Small intestine (tissue), 7 donors: ENCODE data around the gene ARHGAP35. TPM values are rescaled to one million over a fixed set of nuclear protein-coding genes. Genes with fewer than 3 reads are reported as not detected.

Source experiments
- DNase-seq, 2 donors: peaks; one replicate each; pipeline versions ENCODE4 v3.0.0 to v3.0.0-alpha.2; 2013
- FAIRE-seq: peaks from 2 replicates; lab custom pipeline; 2012; peaks lifted over from hg19 to GRCh38; lab: Jason Lieb, UNC
- H3K27ac ChIP-seq, 3 donors: one replicate each; pipeline ENCODE4 v1.5.1; 2013; ENCODE audit warnings: low read length in 2 of 3, mild to moderate bottlenecking in 2 of 3, control low read depth in 1 of 3, inconsistent platforms in 1 of 3, low read depth in 1 of 3, moderate library complexity in 1 of 3
- H3K27me3 ChIP-seq, 3 donors: one replicate each; pipeline ENCODE4 v1.6.1; 2013; ENCODE audit warnings: low read length in 3 of 3, inconsistent platforms in 1 of 3; ENCODE audit not compliant: control insufficient read depth in 3 of 3, insufficient read depth in 3 of 3
- H3K36me3 ChIP-seq, 3 donors: one replicate each; pipeline ENCODE4 v1.6.1; 2013; ENCODE audit warnings: low read length in 3 of 3, inconsistent platforms in 1 of 3, low read depth in 1 of 3, mild to moderate bottlenecking in 1 of 3, moderate library complexity in 1 of 3; ENCODE audit not compliant: control insufficient read depth in 3 of 3, insufficient read depth in 2 of 3
- H3K4me1 ChIP-seq, 3 donors: one replicate each; pipeline ENCODE4 v1.6.1; 2013; ENCODE audit warnings: low read length in 2 of 3, inconsistent platforms in 1 of 3, low read depth in 1 of 3, mild to moderate bottlenecking in 1 of 3, moderate library complexity in 1 of 3; ENCODE audit not compliant: control insufficient read depth in 3 of 3, insufficient read depth in 2 of 3
- H3K4me3 ChIP-seq, 3 donors: one replicate each; pipeline ENCODE4 v1.5.1; 2013; ENCODE audit warnings: low read length in 3 of 3, control low read depth in 1 of 3, inconsistent platforms in 1 of 3, low read depth in 1 of 3, mild to moderate bottlenecking in 1 of 3, moderate library complexity in 1 of 3
- H3K9me3 ChIP-seq, 2 donors: one replicate each; pipeline ENCODE4 v1.6.1; 2013; ENCODE audit warnings: low read depth in 1 of 2, low read length in 1 of 2; ENCODE audit not compliant: control insufficient read depth in 2 of 2, insufficient read depth in 1 of 2
- WGBS, 3 donors: extraction: QIAGEN DNeasy Blood & Tissue Kit; methylation state at CpG; one replicate each; pipeline ENCODE4 v1.1.7; 2013; 5-methylcytosine and 5-hydroxymethylcytosine counted together
- polyA plus RNA-seq, 4 donors: library from polyadenylated mRNA; stranded (reverse) in 3 of 4; unstranded in 1 of 4; fragments of 200-250 nt in 3 of 4; fragments of 120-200 nt in 1 of 4; gene quantifications; one replicate each; pipeline versions ENCODE4 v1.2.1 to v1.2.3, GENCODE V29; 2013
- donor health status: healthy with polysubstance abuse.
- donor health status: control.
- donor health status: control.
- donor health status: Bipolar disorder and iron deficiency.
- donor health status: healthy.

The ARHGAP35 gene
- polyA plus RNA-seq, 4 donors: 12.7 to 46.5 (median 19.6) TPM

DNA sequence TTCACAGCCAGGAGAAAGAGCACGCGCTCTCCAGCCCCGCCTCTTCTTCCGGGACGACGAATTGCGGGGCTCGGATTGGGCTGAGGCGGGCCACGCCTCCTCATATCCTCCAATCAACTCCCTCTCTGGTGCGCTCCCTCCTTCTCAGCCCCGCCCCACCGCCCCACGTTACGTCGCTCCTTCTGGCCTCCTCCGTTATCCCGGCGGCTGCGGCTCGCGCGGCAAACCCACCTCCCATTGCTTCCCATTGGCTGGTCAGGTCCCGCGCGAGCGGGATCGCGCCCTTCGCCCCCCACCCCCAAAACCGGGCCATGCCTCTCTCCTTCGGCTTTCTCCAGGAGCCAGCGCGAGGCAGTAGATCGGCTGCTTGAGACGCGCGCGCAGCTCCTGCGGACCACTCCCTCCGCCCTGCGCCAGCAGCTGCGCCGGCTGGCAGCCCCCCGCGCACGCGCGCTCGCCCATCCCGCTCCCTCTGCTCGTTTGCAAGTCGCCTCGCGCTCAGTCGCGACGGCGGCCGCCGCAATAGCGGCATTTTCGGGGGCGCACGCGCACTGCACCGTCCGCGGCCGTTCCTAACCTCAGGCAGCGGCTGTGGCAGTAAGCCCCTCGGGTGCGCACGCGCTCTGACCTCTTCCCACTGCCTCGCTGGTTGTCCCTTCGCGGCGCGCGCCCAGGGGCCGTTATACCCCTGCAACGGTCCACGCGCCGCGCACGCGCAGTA lies 512 bp upstream of the ARHGAP35 start:
- Histone ChIP-seq H3K27ac (peak overlapping the region; percentile 89 to 98 (median 95)), H3K27me3 (no peaks in the 10 kb centered on the region), H3K4me1 (peaks cover 3 to 34% (median 25%) of the 10 kb centered on the region in 3 donors), H3K36me3 (peaks cover 0 to 12% (median 0%) of the 10 kb centered on the region in 3 donors), H3K9me3 (no peaks in the 10 kb centered on the region), H3K4me3 (peak overlapping the region; percentile 68 to 81 (median 68))
- FAIRE-seq: no peak
- peak; percentile 98 for DNase-seq
- WGBS, 3 donors: 0 to 1% (median 1%) methylated on average over 80 to 89 of the region's 89 CpGs

- H3K27me3 ChIP-seq: no peaks in the 10 kb centered on the region
- H3K4me1 ChIP-seq: peaks cover 3 to 32% (median 25%) of the 10 kb centered on the region in 3 donors
- FAIRE-seq: no peak
- peak; percentile 40 to 62 for DNase-seq
- peak overlapping the region; percentile 52 to 71 (median 69) for H3K27ac ChIP-seq
- peaks cover 0 to 18% (median 0%) of the 10 kb centered on the region in 3 donors for H3K36me3 ChIP-seq
- WGBS, 3 donors: 1 to 3% (median 1%) methylated on average over 19 of the region's 19 CpGs
- H3K9me3 ChIP-seq: no peaks in the 10 kb centered on the region
- peak overlapping the region; percentile 68 to 85 (median 81) for H3K4me3 ChIP-seq
Measured at GRCh38 chr19:46861691-46862502, 1.1 kb downstream of the ARHGAP35 start.

GRCh38 chr19:46862503-46862834 lies 1.7 kb downstream of the ARHGAP35 start:
- H3K9me3 ChIP-seq: no peaks in the 10 kb centered on the region
- H3K4me1 ChIP-seq: peaks cover 5 to 38% (median 25%) of the 10 kb centered on the region in 3 donors
- peak overlapping the region in 2 of 3 donors; percentile 68 to 85 for H3K4me3 ChIP-seq
- FAIRE-seq: no peak
- no peak for DNase-seq
- H3K27ac ChIP-seq: peak overlapping the region; percentile 52 to 71 (median 69)
- peaks cover 0 to 18% (median 0%) of the 10 kb centered on the region in 3 donors for H3K36me3 ChIP-seq
- H3K27me3 ChIP-seq: no peaks in the 10 kb centered on the region
- 17 to 26% (median 21%) methylated on average over 9 of the region's 9 CpGs for WGBS, 3 donors

DNA sequence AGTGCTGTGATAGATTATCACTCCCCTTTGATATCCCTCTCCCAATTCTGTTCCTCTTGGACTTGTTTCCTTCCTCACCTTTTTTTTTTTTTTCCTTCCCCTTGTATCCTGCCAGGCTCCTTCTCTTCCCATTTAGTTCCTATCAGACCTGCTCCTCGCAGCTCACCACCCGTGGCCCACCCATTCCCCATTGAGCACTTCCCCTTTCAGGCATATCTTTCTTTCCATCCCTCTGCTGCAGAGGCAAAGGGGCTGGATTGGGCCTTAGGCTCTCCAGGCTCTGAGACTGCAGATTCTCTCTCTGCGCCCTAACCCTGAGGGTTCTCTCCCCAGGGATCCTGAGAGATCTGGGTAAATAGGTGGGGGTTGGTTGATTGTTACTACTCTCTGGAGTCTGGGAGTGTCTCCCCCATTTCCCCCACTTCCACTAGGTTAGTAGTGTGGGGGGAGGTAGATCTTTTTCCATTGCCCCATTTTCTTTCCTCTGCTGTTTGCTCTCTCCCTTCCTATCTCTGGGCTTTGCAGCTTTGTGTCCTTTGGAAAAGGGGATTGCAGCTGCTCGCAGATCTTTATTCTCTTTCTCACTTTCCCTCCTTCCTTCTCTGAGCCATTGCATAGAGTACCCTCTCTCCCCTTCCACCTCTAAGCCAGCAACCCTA lies 2.3 kb downstream of the ARHGAP35 start:
- Histone ChIP-seq H3K27me3 (no peaks in the 10 kb centered on the region), H3K4me3 (peak overlapping the region in 2 of 3 donors; percentile 68 to 85), H3K27ac (peak overlapping the region; percentile 8 to 50 (median 25)), H3K4me1 (peaks cover 5 to 39% (median 25%) of the 10 kb centered on the region in 3 donors), H3K9me3 (no peaks in the 10 kb centered on the region), H3K36me3 (peaks cover 0 to 18% (median 0%) of the 10 kb centered on the region in 3 donors)
- WGBS, 3 donors: 41 to 62% (median 43%) methylated on average over 4 of the region's 4 CpGs
- no peak for FAIRE-seq
- no peak for DNase-seq

DNA sequence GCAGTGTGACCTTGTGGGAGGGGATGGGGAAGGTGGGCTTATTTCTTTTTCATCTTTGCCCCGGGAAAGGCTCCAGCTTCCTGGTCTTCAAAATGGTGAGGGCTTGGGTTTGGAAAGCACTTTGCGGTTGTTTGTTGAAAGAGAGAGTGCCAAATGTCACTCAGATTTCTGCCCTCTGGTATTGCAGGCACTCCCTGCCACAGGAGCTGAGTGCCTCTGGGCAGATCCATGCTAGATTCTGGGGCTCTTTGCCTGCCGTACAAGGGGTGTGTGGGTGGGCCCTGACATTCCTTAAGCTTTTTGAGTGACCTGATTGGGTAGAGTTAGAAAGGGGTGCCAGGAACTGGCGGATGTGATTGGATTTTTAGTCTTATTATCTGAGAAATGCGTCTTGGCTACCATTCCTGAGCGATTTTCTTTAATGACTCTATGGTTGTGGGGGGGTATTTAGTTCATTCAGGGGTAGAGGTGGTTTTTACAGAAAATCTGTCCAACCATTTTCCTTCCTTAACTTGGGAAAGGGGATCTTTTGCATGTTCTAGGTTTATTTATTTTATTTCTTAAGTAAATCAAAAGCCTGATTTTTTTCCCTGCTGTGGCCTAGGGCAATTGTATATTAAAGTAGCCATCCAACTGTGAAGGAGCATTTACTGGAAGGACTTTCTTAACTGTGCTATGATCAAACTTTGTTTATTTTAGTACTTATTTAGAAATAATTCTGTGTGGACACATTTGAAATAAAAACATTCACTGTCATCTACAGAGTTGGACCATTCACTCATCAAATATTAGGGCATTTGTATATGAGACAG lies 3.2 kb downstream of the ARHGAP35 start:
- H3K27ac ChIP-seq: peak overlapping the region in 2 of 3 donors; percentile 8 to 59
- peaks cover 5 to 42% (median 25%) of the 10 kb centered on the region in 3 donors for H3K4me1 ChIP-seq

DNA sequence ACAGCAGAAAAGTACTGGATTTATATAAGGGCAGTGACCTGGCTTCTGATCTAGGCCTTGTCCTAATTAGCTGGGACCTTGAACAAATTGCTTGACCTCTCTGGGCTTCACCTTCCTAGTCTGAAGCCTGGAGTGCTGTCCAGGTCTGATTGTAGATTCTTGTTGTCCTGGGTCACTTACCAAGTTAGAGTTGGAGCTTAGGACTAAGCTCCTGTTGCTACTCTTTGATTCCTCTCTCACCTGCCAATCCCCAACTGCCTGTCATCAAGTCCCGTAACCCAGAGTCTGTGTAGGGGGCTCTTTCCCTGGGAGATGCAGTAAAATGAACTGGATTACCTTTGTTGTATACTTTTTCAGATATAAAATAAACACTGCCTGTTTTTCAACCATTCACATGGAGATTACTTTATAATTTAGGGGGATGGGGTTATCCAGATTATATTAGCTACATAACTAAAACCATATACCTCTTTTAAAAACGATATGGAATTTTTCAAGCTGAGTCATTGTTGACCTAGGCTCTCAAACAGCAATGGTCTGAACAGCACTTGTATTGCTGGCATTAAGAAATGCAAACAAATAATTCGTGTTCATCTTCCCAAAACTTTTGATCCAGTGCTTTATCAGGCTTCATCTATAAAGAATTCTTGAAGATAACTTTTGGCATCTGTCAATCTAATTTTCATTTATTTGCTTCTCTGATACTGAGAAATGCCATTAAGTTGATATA lies 5.8 kb downstream of the ARHGAP35 start:
- H3K4me3 ChIP-seq: no peak overlapping the region
- FAIRE-seq: no peak
- 33 to 39% (median 39%) methylated on average over 3 of the region's 3 CpGs for WGBS, 3 donors
- H3K27ac ChIP-seq: no peak overlapping the region
- no peaks in the 10 kb centered on the region for H3K9me3 ChIP-seq
- DNase-seq: no peak
- H3K4me1 ChIP-seq: peaks cover 5 to 37% (median 21%) of the 10 kb centered on the region in 3 donors
- H3K36me3 ChIP-seq: peaks cover 0 to 18% (median 0%) of the 10 kb centered on the region in 3 donors
- H3K27me3 ChIP-seq: no peaks in the 10 kb centered on the region

More for the DNA sequence above, 3.2 kb downstream of the ARHGAP35 start:
- Histone ChIP-seq H3K9me3 (no peaks in the 10 kb centered on the region), H3K4me3 (peak overlapping the region in 2 of 3 donors; percentile 68 to 85), H3K36me3 (peaks cover 0 to 18% (median 0%) of the 10 kb centered on the region in 3 donors), H3K27me3 (no peaks in the 10 kb centered on the region)
- FAIRE-seq (no peak), DNase-seq (peak; percentile 43 to 45)
- 18 to 40% (median 35%) methylated on average over 6 of the region's 6 CpGs for WGBS, 3 donors

- FAIRE-seq: no peak
- H3K4me3 ChIP-seq: peak overlapping the region in 1 of 3 donors; percentile 19
- 41 to 47% (median 45%) methylated on average over 3 of the region's 3 CpGs for WGBS, 3 donors
Measured at GRCh38 chr19:46867170-46867569, 6.4 kb downstream of the ARHGAP35 start.

More at GRCh38 chr19:46867170-46867569, 6.4 kb downstream of the ARHGAP35 start:
- Histone ChIP-seq H3K27me3 (no peaks in the 10 kb centered on the region), H3K36me3 (peaks cover 0 to 15% (median 0%) of the 10 kb centered on the region in 3 donors), H3K27ac (no peak overlapping the region), H3K4me1 (peaks cover 5 to 37% (median 21%) of the 10 kb centered on the region in 3 donors), H3K9me3 (no peaks in the 10 kb centered on the region)
- no peak for DNase-seq
